ENCODE results near the gene CCDC196. TPM values are rescaled to one million over a fixed set of nuclear protein-coding genes. Genes with fewer than 3 reads are reported as not detected.

Gene CCDC196
- total RNA-seq, 2 experiments from 2014 or later, result not detected

DNA sequence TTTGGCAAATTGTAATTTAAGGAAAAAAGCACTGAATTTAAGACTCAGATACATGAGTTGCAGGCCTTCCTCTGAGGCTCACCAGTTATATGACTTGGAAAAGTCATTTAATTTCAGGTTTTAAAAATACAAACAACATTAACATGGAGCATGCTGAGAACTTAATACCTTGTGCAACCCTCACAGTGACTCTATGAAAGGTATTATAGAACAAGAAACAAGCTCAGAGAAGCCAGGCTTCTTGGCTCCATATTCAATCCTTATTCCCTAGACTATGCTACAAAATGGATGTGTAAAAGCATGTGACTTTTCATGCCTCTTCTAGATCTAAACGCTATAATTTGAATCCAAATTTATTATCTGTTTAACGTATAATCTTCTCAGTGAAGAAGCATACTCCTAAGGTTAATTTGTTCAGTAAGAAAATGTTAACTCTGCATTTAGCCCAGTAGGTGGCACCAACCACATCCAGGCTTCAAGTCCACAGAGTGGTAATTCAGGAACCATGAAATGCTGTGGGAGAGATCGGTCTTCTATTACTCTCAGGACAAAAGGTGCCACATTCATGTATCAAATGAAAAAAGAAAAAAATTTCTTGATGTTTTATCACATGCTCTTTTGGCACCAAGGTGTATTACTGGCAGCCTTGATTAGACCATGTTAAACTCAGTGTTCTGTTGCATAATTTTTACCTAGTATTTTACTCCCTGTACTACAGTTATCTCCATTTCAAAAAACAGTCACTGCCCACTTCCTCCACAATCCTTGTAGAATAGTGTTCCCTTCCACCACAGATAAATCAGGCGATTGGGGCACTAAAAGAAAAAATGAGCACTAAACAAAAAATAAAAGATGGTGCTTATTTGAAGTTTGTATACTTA is 9.3 kb downstream of the CCDC196 start:
- H3K36me3 ChIP-seq (ENCODE audit: insufficient read depth, low read length), result no peaks in the 10 kb centered on the region
- H3K27ac ChIP-seq (ENCODE audit: low read depth in 1 of 2, low read length in 2 of 2), result no peak overlapping the region
- H3K27me3 ChIP-seq (ENCODE audit: control insufficient read depth in 1 of 2, insufficient read depth in 2 of 2, low read length in 2 of 2), result no peaks in the 10 kb centered on the region
- no peaks in the 10 kb centered on the region for H3K9me3 ChIP-seq (ENCODE audit: control insufficient read depth in 1 of 2, insufficient read depth in 1 of 2, low read length in 2 of 2)
- H3K4me3 Mint-ChIP-seq, result peak overlapping the region; percentile 5
- no peak overlapping the region for H3K4me3 ChIP-seq (ENCODE audit: low read length)
- ATAC-seq (ENCODE audit: poor library complexity) (peak; percentile 62), DNase-seq (peak in 9 of 14 experiments; percentile 5 to 74 (median 30))
- no peaks in the 10 kb centered on the region for H3K4me1 ChIP-seq (ENCODE audit: insufficient read depth, low read length)
- H3K4me1 Mint-ChIP-seq (ENCODE audit: low read depth), result peaks cover 24% of the 10 kb centered on the region
- H3K27ac Mint-ChIP-seq, result no peak overlapping the region
- POLR2A ChIA-PET, result no interaction called here
- CTCF ChIA-PET, result no interaction called here
- TF ChIP-seq, protein P1, sequence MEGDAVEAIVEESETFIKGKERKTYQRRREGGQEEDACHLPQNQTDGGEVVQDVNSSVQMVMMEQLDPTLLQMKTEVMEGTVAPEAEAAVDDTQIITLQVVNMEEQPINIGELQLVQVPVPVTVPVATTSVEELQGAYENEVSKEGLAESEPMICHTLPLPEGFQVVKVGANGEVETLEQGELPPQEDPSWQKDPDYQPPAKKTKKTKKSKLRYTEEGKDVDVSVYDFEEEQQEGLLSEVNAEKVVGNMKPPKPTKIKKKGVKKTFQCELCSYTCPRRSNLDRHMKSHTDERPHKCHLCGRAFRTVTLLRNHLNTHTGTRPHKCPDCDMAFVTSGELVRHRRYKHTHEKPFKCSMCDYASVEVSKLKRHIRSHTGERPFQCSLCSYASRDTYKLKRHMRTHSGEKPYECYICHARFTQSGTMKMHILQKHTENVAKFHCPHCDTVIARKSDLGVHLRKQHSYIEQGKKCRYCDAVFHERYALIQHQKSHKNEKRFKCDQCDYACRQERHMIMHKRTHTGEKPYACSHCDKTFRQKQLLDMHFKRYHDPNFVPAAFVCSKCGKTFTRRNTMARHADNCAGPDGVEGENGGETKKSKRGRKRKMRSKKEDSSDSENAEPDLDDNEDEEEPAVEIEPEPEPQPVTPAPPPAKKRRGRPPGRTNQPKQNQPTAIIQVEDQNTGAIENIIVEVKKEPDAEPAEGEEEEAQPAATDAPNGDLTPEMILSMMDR (IDR thresholded peaks at IDR 0.05), result peak; percentile 87
- H3K9me3 Mint-ChIP-seq, result no peaks in the 10 kb centered on the region
- H3K36me3 Mint-ChIP-seq (ENCODE audit: low read depth), result no peaks in the 10 kb centered on the region
- intact Hi-C loops (cut with DNase I, micrococcal nuclease), result loop anchor here (1.0 to 10.0 kb wide), 8 partner anchors 57 to 789 kb away; no protein-coding TSS in a partner anchor
- no peaks in the 10 kb centered on the region for H3K27me3 Mint-ChIP-seq

GRCh38 chr14:66496188-66496807 is 10.1 kb downstream of the CCDC196 start:
- Mint-ChIP-seq H3K4me3 (no peak overlapping the region), H3K36me3 (ENCODE audit: low read depth) (no peaks in the 10 kb centered on the region), H3K27ac (peak overlapping the region; percentile 12), H3K4me1 (ENCODE audit: low read depth) (peaks cover 24% of the 10 kb centered on the region), H3K27me3 (no peaks in the 10 kb centered on the region), H3K9me3 (no peaks in the 10 kb centered on the region)
- ChIA-PET POLR2A (interaction anchor here (1.0 to 1.7 kb wide), 2 partner anchors 11 to 789 kb away, joined by 4 to 5 read pairs; partner anchors contain the start of gene GPHN), CTCF (no interaction called here)
- Histone ChIP-seq H3K27ac (ENCODE audit: low read depth in 1 of 2, low read length in 2 of 2) (no peak overlapping the region), H3K4me3 (ENCODE audit: low read length) (no peak overlapping the region), H3K36me3 (ENCODE audit: insufficient read depth, low read length) (no peaks in the 10 kb centered on the region), H3K27me3 (ENCODE audit: control insufficient read depth in 1 of 2, insufficient read depth in 2 of 2, low read length in 2 of 2) (no peaks in the 10 kb centered on the region), H3K4me1 (ENCODE audit: insufficient read depth, low read length) (no peaks in the 10 kb centered on the region), H3K9me3 (ENCODE audit: control insufficient read depth in 1 of 2, insufficient read depth in 1 of 2, low read length in 2 of 2) (no peaks in the 10 kb centered on the region)
- intact Hi-C loops (cut with DNase I, micrococcal nuclease), result loop anchor here (5.0 to 10.0 kb wide), 6 partner anchors 56 to 621 kb away; no protein-coding TSS in a partner anchor
- ATAC-seq (ENCODE audit: poor library complexity), result no peak
- no peak for DNase-seq
- TF ChIP-seq, protein P1 (IDR thresholded peaks at IDR 0.05), result no peak

DNA sequence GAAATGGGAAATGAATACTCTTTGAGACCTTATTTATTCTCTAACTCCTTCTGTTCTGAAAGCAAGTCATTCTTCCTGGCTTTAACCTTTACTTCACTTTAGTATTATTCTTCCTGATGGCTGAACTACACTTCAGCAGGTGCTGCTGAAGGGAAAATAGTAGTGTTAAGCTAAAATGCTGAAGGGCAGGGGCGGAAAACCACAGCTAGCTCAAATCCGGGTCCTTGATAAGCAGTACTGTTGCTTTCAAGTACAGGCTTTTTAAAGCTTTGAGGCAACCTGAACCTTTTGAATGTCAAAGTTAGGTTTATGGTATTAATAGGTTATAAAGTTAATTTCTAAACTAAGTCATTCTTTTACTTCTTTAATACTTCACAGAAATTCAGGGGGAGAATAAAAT is 10.7 kb downstream of the CCDC196 start:
- Mint-ChIP-seq H3K4me3 (no peak overlapping the region), H3K27ac (peak overlapping the region; percentile 12), H3K9me3 (no peaks in the 10 kb centered on the region), H3K36me3 (ENCODE audit: low read depth) (no peaks in the 10 kb centered on the region), H3K4me1 (ENCODE audit: low read depth) (peaks cover 24% of the 10 kb centered on the region), H3K27me3 (no peaks in the 10 kb centered on the region)
- H3K27me3 ChIP-seq (ENCODE audit: control insufficient read depth in 1 of 2, insufficient read depth in 2 of 2, low read length in 2 of 2), result no peaks in the 10 kb centered on the region
- H3K9me3 ChIP-seq (ENCODE audit: control insufficient read depth in 1 of 2, insufficient read depth in 1 of 2, low read length in 2 of 2), result no peaks in the 10 kb centered on the region
- H3K4me1 ChIP-seq (ENCODE audit: insufficient read depth, low read length), result no peaks in the 10 kb centered on the region
- intact Hi-C loops (cut with DNase I, micrococcal nuclease), result loop anchor here (5.0 to 10.0 kb wide), 6 partner anchors 55 to 620 kb away; no protein-coding TSS in a partner anchor
- no peak for ATAC-seq (ENCODE audit: poor library complexity)
- ChIA-PET POLR2A (interaction anchor here (0.6 to 1.7 kb wide), 3 partner anchors 11 to 789 kb away, joined by 3 to 5 read pairs (median 4); partner anchors contain the start of gene GPHN), CTCF (interaction anchor here (1.0 kb wide), 1 partner anchor 9 kb away, joined by 3 read pairs; no protein-coding TSS in a partner anchor)
- no peak overlapping the region for H3K27ac ChIP-seq (ENCODE audit: low read depth in 1 of 2, low read length in 2 of 2)
- no peaks in the 10 kb centered on the region for H3K36me3 ChIP-seq (ENCODE audit: insufficient read depth, low read length)
- TF ChIP-seq, protein P1 (IDR thresholded peaks at IDR 0.05), result no peak
- no peak overlapping the region for H3K4me3 ChIP-seq (ENCODE audit: low read length)
- DNase-seq, result peak in 2 of 14 experiments; percentile 10 to 28

All from CD4-positive, alpha-beta T cell (primary cell).